HG03039 (cell line): ENCODE measurements around the gene METAP2.
"Not testable (repeated sequence)": the region's sequence is repeated elsewhere in the genome, so short reads cannot be mapped to it uniquely, and the experiment has no call there.

Experiments
- ATAC-seq: cut with Tn5 transposase; IDR thresholded peaks from one replicate; pipeline ENCODE4 v1.9.1; 2021; ENCODE audit warnings: mild to moderate bottlenecking, moderate library complexity; ENCODE audit not compliant: unreplicated experiment

Gene METAP2

DNA sequence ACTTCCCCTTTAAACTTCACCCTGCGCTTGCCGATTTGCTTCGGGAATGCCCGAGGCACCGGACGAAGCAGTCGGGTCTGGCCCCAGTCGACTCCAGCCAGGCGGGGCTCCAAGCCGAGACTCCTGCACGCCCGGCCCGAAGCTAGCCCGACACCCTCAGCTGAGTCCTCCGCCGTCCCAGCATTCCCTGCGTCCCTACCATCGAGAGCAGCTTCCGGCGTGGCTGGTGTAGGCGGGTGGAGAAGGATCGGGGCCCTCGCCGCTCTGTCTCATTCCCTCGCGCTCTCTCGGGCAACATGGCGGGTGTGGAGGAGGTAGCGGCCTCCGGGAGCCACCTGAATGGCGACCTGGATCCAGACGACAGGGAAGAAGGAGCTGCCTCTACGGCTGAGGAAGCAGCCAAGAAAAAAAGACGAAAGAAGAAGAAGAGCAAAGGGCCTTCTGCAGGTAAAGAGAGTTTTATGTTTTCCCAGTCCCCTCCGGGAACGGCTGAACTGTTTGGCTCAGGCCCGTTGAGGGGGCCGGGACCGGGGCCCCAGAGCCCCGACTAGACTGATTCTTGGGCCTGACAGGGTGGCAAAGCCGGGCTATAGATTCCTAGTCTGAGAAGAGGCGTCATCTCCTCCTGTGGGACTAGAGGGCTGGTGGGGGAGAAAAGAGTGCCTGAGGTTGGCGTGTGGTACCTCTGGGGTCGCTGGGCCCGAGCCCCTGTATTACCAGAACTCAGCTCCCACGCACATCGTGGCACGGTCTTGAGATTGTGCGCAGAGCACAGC lies at the start of gene METAP2:
METAP2 (plus strand) TSS at position 269 of the 776 bp plus-strand sequence; CDS start at position 297, 28 bp downstream.
- ATAC-seq: peak; percentile 98

DNA sequence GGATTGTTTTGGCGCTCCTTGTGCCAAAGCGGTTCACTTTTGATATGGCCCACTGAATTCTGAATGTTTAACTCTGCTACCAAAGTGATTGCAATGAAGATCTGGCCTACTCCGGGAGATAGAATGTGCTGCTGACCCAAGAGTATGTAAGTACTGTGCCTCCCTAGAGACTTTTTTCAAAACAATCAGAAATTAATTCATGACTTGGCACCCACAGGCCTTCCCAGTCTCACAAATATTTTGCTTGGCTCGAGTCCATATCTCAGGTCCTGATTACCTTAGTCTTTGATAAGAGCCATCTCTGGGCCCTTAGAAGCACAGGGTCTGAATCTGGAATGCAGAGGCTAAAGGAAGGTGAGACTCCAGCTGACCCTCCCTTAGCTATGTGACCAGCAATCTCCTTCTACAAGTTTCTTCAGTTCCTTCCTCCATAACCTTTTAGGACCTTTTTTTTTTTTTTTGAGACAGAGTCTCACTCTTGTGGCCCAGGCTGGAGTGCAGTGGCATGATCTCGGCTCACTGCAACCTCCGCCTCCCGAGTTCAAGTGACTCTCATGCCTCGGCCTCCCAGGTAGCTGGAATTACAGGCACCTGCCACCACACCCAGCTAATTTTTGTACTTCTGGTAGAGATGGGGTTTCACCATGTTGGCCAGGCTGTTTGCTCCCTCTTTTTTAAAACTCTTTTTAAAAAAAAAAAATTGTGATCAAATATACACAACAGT lies 49.5 kb upstream of the METAP2 start:
- no peak for ATAC-seq

DNA sequence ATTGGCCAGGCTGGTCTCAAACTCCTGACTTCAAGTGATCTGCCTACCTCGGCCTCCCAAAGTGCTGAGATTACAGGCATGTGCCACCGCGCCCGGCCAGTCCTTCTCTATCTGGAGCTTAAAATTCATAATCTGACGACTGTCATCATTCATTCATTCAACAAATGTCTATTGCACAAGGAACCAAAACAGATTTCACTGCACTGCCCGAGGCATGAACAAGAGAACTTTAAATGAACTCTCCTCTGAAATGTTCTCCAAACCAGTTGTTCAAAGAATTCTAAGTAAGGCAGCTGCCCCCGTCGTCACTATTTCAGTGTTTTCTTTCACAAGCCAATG lies 44.8 kb upstream of the METAP2 start:
- ATAC-seq: no peak

DNA sequence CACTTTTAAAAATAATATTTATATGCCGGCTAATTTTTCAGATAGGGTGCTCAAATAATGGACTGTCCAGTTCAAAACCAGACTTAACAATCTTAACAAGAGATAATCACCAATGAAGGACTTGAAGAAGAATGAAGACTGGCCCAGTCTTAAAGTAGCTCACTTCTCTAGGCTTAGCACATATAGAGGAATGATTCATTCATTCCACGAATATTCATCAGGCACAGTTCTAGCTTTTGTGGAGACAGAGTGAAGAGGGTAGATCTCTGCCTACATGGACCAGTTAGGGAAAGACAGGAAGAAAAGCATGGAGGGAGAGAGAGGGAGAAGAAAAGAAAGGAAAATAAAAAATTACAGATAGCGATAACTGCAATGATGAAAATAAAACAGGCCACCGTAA lies 42.8 kb upstream of the METAP2 start:
- no peak for ATAC-seq

DNA sequence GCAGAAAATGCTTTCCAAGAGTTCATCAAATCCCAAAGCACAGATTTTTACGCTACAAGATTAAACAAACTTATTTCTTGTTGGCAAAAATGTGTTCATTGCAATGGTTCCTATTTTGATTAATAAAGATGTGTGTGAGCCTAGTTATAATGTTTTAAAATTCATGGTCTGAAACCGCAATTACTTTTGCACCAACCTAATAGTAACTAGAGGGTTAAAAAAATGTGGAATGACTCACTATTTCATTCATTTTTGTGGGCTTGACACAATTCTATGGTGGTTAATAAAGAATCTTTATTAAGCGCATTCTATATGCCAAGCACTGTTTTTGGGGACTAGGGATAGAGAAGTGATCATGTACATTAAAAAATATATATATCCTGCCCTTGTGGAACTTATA lies 38.6 kb upstream of the METAP2 start:
- ATAC-seq: no peak

DNA sequence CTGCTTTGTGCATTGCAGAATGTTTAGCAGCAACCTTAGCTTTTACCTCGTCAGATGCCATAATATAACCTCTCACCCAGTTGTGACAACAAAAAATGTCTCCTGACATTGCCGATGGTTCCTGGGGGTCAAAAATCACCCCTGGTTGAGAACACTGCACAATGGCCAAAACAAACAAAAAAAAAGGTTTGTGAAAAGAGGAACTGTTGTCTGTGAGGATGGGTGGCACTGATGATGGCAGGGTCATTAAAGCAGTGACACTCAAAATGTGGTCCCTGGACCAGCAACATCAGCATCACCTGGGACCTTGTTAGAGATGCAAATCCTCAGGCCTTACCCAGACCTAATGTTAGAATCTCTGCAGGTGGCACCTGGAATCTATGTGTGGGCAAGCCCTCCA lies 36.4 kb upstream of the METAP2 start:
- no peak for ATAC-seq

DNA sequence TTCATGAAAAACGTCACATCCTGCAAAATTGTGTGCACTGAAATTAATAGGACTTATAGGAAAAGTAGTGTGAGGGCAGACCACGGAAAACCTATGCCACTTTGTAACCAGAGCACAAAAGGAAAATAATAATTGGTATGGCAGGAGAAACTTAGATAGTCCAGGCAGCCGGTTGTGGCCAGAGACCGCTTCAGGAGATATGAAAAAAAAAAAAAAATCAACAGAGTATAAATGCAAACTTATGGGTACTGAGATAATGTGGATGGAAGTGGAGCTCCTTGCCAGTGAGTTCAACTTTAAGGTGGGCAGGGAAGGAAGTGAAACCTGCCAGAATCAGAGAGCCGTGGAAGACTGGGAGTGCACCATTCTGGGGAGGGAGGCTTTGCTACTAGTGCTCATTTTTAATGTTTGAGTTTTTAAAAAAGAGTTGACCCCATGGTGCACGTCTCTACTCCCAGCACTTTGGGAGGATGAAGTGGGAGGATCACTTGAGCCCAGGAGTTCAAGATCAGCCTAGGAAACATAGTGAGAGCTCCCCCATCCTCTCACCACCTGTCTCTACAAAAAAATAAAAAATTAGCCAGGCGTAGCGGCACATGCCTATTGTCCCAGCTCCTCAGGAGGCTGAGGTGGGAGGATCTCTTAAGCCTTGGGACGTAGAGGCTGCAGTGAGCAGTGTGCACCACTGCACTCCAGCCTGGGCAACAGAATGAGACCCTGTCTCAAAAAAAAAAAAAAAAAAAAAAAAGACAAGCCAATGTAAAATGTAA lies 34.3 kb upstream of the METAP2 start:
- no peak for ATAC-seq

DNA sequence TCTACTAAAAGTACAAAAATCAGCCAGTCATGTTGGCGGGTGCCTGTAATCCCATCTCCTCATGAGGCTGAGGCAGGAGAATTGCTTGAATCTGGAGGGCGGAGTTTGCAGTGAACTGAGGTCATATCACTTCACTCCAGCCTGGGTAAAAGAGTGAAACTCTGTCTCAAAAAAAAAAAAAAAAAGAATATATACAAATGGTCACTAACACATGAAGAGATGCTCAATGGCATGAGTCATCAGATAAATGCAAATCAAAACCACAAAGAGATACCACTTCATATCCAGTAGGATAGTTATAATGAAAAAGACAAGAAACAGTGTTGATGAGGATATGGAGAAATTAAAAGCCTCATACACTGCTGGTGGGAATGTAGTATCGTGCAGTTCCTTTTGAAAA lies 33.6 kb upstream of the METAP2 start:
- no peak for ATAC-seq

DNA sequence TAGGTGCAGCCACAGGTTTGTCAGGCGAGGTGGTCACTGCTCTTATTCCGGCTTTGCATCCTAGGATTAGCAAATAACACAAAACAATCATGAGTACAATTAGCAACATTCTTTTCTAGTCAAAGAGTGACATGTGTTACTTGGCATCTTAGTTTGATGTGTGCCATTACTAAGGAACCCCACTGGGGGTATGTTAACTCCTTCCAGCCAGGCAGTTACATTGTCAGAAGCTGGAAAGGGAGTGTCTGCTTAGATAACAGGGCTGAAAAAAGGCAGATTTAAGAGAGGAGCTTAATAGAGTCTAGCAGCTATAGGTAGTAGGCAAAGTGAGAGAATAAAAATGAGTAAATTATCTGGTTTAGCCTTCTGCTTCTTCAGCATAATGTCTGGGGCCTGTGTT lies 30.5 kb upstream of the METAP2 start:
- no peak for ATAC-seq

DNA sequence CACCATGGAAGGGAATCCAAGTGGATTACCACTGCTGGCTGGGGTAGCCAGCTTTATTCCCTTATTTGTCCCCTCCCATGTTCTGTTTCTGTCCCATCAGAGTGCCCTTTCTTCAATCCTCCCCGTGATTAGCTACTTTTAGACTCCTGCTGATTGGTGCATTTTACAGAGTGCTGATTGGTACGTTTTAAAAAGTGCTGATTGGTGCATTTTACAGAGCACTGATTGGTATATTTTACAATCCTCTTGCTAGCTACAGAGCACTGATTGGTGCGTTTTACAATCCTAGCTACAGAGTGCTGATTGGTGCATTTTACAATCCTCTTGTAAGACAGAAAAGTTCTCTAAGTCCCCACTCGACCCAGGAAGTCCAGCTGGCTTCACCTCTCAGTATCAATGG lies 28.9 kb upstream of the METAP2 start:
- ATAC-seq: not testable (repeated sequence)

DNA sequence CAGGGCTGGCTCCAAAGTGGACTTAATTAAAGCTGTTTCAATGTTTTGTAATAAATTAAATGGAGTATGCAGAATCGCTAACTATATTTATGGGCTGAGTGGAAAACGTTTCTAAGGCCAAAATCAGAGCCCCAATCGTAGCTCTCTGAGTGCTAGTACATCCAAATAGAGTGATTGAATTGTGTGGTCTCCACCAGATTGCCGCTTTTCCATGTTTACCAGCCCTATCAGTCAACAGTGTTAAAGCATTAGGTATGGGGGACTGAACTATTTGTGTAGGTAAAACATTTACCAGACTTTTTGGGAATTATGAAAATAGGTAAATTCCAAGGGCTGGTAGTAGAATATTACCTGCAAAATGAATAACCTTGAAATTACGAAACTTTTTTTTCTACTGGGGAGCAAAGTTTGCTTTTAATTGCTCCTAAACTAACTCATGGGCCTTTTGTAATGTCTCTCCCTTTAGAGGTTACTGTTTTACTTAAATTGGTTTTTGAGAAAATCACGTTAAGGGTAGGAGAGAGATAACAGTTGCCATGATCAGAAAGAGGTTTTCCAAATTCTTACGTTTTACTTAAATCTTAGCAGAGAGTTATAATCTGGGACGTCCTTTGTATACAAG lies 28.0 kb upstream of the METAP2 start:
- no peak for ATAC-seq

DNA sequence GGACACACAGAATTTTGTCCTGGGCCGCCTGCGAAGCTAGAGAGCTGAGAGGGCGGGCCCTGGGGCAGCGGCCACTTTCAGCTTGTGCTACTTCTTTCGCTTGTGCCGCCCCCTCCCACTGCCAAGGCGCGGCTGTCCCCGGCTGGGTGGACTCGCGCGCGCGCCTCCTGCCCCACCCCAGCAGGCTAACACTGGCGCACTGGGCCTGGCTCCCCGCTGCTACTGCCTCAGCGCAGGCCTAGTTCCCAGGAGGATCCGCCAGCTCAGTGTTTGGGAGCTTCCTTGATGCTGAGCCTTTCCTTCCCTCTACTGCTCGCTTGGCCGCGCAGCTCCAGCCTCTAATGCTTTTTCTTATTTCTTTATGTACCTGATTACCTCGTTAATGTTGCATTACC lies 27.4 kb upstream of the METAP2 start:
- no peak for ATAC-seq

DNA sequence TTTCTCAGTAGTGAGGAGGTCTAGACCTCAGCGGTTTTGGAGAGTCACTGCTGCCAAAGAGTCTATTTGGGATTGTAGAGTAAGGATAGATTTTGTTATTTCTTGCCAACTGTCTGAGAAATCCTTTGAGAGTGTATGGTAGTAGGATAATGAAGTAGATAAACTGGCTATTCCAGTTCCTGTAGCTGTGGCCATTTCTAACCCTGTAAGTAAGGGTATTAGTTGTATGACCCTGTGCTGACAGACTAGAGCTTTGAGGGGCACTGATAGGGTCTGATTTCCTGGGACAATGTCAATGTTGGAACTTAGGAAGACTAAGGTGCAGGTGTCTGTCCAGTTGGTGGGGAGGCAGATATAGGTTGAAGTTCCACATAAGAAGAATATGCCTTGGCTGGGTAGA lies 24.3 kb upstream of the METAP2 start:
- not testable (repeated sequence) for ATAC-seq

DNA sequence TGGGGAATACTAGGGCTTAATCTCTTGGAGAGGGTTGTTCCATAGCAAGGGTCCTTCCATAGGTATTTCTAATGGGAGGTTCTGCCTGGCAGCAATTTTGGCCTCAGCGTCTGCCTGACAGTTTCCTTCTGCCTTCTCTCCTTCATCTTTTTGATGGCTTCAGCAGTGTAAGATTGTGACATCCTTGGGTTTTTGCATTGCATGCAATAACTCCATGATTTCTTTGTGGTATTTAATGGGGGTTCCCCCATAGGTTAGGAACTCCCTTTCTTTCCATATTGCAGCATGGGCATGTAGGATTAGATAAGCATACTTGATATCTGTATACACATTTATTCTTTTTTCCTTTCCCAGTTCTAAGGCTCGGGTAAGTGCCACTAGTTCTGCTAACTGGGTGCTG lies 21.5 kb upstream of the METAP2 start:
- ATAC-seq: not testable (repeated sequence)

DNA sequence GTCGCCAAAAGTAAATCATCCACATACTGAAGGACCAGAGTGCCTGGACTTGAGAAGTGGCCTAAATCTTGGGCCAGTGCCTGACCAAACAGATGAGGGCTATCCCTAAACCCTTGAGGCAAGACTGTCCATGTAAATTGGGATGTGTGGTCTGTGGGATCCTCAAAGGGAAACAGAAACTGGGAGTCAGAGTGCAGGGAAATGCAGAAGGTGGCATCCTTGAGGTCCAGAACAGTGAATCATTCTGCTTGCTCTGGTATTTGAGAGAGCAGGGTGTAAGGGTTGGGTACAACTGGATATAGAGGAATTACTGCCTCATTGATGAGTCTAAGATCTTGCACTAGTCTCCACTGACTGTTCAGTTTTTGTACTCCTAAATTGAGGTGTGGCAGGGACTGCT lies 20.1 kb upstream of the METAP2 start:
- not testable (repeated sequence) for ATAC-seq

DNA sequence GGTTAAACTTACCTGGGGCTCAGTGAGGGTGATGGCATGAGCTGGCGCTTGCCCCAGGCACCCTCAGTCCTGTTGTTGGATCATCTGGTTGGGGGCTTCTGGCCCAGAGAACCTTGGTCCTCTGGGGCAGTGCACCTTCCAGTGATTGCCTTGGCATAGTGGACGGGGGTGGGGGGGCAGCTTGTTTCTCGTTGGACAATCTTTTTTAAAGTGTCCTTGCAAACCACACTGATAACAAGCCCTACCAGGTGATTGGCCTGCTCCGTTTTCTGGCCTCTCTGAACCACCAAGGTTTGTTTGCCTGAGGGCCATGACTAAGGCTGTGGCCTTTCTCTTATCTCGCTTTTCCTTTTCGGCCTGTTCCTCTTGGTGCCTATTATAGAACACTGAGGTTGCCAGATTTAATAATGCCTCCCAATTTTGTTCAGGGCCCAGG lies 19.2 kb upstream of the METAP2 start:
- not testable (repeated sequence) for ATAC-seq

DNA sequence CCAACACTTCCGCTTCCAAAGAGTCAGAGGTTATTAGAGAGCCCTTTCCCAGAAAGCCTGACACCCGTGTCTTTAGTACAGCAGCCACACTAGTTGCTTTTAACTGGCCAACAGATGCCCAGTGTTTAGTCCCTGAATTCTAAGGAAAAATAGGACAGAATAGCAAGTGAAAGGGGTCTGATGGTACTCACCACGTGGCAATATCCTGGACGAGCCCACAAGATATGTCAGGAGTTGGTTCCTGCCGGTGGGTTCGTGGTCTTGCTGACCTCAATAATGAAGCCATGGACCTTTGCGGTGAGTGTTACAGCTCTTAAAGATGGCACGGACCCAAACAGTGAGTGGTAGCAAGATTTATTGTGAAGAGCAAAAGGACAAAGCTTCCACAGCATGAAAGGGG lies 16.3 kb upstream of the METAP2 start:
- not testable (repeated sequence) for ATAC-seq

DNA sequence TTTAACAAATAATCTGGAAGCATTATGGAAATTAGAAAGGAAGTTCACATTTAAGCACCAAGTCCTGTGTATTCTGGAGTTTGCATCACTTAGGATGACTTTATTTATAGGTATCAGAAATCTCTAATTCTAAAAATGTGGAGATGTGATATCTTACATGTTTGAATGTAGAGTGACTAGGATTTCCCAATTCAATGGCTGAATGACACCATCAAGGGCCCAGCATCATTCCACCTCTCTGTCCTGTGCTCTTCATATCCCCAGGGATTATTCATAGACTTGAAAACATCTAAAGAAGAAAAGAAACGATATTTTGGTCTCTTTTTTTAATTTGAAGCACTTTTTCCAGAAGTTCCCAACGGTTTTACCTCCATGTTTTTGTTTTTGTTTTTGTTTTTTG lies 15.2 kb upstream of the METAP2 start:
- ATAC-seq: no peak

DNA sequence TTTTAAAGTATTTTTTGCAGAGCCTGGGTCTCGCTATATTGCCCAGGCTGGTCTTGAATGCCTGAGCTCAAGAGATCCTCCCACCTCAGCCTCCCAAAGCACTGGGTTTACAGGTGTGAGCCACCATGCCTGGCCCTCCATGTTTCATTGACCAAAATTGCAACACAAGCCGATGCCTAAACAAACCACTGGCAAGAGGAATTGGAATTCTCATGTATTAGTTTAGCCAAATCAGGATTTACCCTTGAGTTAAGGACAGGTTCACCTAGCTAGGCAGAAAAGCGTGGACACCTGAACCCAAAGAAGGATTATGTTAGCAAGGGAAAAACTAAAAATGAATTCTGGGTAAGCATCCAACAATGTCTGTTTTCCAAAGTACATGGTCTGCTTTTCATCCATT lies 14.6 kb upstream of the METAP2 start:
- no peak for ATAC-seq

DNA sequence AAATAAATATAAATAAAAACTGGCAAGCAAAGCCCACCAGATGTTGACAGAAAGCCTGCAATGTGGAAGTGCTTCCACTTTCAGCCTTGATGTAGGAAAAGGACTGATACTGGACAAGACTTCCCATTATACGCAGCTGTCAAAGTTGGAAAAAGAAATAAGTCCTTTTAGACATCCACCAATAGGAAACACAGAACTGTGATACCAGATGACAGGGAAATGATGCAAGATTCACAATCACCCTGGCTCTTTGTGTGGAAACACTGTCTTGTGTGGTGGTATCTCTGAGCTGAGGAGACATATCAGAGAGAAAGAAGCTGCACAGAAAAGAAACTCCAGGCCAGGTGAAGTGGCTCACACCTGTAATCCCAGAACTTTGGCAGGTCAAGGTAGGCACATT lies 13.8 kb upstream of the METAP2 start:
- ATAC-seq: no peak

DNA sequence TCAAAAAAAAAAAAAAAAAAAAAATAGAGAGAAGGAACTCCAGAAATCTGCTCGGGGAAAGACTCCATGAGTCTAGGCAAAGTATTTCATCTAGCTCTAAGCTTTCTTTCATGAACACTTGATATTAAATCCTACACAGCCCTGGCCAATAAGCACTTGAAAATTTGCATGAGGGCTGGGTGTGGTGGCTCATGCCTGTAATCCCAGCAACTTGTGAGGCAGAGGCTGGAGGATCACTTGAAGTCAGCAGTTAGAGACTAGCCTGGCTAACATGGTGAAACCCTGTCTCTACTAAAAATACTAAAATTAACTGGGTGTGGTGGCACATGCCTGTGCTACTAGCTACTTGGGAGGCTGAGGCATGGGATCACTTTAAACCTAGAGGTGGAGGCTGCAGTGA lies 13.1 kb upstream of the METAP2 start:
- no peak for ATAC-seq
